Prostate gland (tissue), 2 donors: ENCODE measurements around the gene USP8.

Experiments used
- CTCF ChIP-seq, 4 experiments: fragments of 200-600 bp in 2 of 4; fragments of 450-650 bp in 2 of 4; sonication (generic) in 2 of 4; IDR thresholded peaks; 1 replicate in 3 of 4; 2 replicates in 1 of 4; pipeline ENCODE4 v1.5.1; 2016 to 2019; ENCODE audit warnings: antibody characterized with exemption in 4 of 4, mild to moderate bottlenecking in 2 of 4, moderate library complexity in 2 of 4
- POLR2A ChIP-seq: fragments of 450-650 bp; IDR thresholded peaks from one replicate; pipeline ENCODE4 v1.6.1; 2016; ENCODE audit warnings: antibody characterized with exemption, mild to moderate bottlenecking

GRCh38 chr15:50377867-50378751, 46.1 kb upstream of the USP8 start:
- no peak for TF ChIP-seq CTCF (IDR thresholded peaks at IDR 0.05)
- TF ChIP-seq POLR2A, result no peak
